IMR-90 (cell line): ENCODE measurements around the gene GPR108. TPM values are rescaled to one million over a fixed set of nuclear protein-coding genes. Genes with fewer than 3 reads are reported as not detected.

Experiments used
- ATAC-seq: fragments of 200-7000 bp; cut with Tn5 transposase; 2 replicates; pipeline ENCODE4 v1.9.1; 2020; ENCODE audit warnings: low read depth, mild to moderate bottlenecking, moderate library complexity
- BruUV-seq: library from RNA; stranded (reverse); fragments of 400-500 nt; replicated peaks from 2 replicates; lab custom pipeline; 2021; lab: Mats Ljungman, UMichigan
- CTCF ChIA-PET: fragments of 300-600 bp; formaldehyde crosslinking; extraction: SDS; loops from one replicate; lab custom pipeline; 2021; ENCODE audit warnings: antibody characterized with exemption; lab: Yijun Ruan, JAX
- POLR2A ChIA-PET: fragments of 300-600 bp; sonication (Branson Sonifier 250); formaldehyde crosslinking; loops from one replicate; lab custom pipeline; 2022; ENCODE audit warnings: antibody characterized with exemption; ENCODE audit not compliant: unreplicated experiment; lab: Charles Lee
- DNase-seq: peaks from one replicate; pipeline ENCODE4 v3.0.0; 2013
- H2AFZ ChIP-seq: replicated peaks from 2 replicates; pipeline ENCODE3; 2013; ENCODE audit warnings: low read length, mild to moderate bottlenecking; ENCODE audit not compliant: poor library complexity
- H2AK5ac ChIP-seq: 2 replicates; pipeline ENCODE4 v1.6.1; 2013; ENCODE audit warnings: low read depth, low read length, inconsistent platforms
- H2AK9ac ChIP-seq: replicated peaks from 2 replicates; pipeline ENCODE3; 2013; ENCODE audit warnings: mild to moderate bottlenecking, low read depth, low read length, moderate library complexity; ENCODE audit not compliant: poor library complexity
- H2BK120ac ChIP-seq: 2 replicates; pipeline ENCODE4 v1.6.1; 2013; ENCODE audit warnings: low read depth, low read length, inconsistent platforms
- H2BK15ac ChIP-seq: 3 replicates; pipeline ENCODE4 v1.6.1; 2013; ENCODE audit warnings: low read depth, low read length, inconsistent platforms
- H2BK20ac ChIP-seq: 2 replicates; pipeline ENCODE4 v1.6.1; 2013; ENCODE audit warnings: low read depth, mild to moderate bottlenecking, inconsistent platforms, low read length, moderate library complexity
- H2BK5ac ChIP-seq: 2 replicates; pipeline ENCODE4 v1.6.1; 2013; ENCODE audit warnings: mild to moderate bottlenecking, low read depth, low read length, inconsistent platforms; ENCODE audit not compliant: poor library complexity, severe bottlenecking
- H3K14ac ChIP-seq: replicated peaks from 2 replicates; pipeline ENCODE4 v1.6.1; 2013; ENCODE audit warnings: low read depth, low read length, inconsistent platforms
- H3K18ac ChIP-seq: 2 replicates; pipeline ENCODE4 v1.6.1; 2013; ENCODE audit warnings: low read depth, low read length, control low read depth
- H3K23ac ChIP-seq: 2 replicates; pipeline ENCODE4 v1.6.1; 2013; ENCODE audit warnings: low read depth, low read length, inconsistent platforms
- H3K27ac ChIP-seq: 2 replicates; pipeline ENCODE4 v1.5.1; 2013; ENCODE audit warnings: mild to moderate bottlenecking, control low read depth, low read length; ENCODE audit not compliant: insufficient read depth
- H3K27me3 ChIP-seq: 2 replicates; pipeline ENCODE4 v1.6.1; 2013; ENCODE audit warnings: low read length; ENCODE audit not compliant: control insufficient read depth, insufficient read depth
- H3K36me3 ChIP-seq: 2 replicates; pipeline ENCODE4 v1.6.1; 2013; ENCODE audit warnings: low read length, mixed read lengths; ENCODE audit not compliant: control insufficient read depth, insufficient read depth
- H3K4ac ChIP-seq: 2 replicates; pipeline ENCODE4 v1.6.1; 2013; ENCODE audit warnings: low read depth, low read length, inconsistent platforms
- H3K4me1 ChIP-seq: 2 replicates; pipeline ENCODE4 v1.6.1; 2013; ENCODE audit warnings: low read length, mixed read lengths; ENCODE audit not compliant: control insufficient read depth, insufficient read depth
- H3K4me2 ChIP-seq: 2 replicates; pipeline ENCODE4 v1.6.1; 2013; ENCODE audit warnings: low read depth, mild to moderate bottlenecking, control low read depth, low read length, moderate library complexity
- H3K4me3 ChIP-seq: 2 replicates; pipeline ENCODE4 v1.5.1; 2013; ENCODE audit warnings: low read depth, mild to moderate bottlenecking, control low read depth, low read length, moderate library complexity; ENCODE audit not compliant: insufficient read depth
- H3K56ac ChIP-seq: 2 replicates; pipeline ENCODE4 v1.6.1; 2013; ENCODE audit warnings: low read length, inconsistent platforms; ENCODE audit not compliant: insufficient read depth; ENCODE audit errors: extremely low read depth
- H3K79me1 ChIP-seq, 2 experiments: 2 replicates each; pipeline ENCODE4 v1.6.1; 2013; ENCODE audit warnings: low read length in 2 of 2, inconsistent platforms in 1 of 2, low read depth in 1 of 2
- H3K9ac ChIP-seq: 2 replicates; pipeline ENCODE4 v1.6.1; 2013; ENCODE audit warnings: low read depth, low read length, control low read depth
- H3K9me1 ChIP-seq: 2 replicates; pipeline ENCODE4 v1.6.1; 2013; ENCODE audit warnings: low read length, inconsistent platforms; ENCODE audit not compliant: insufficient read depth
- H3K9me3 ChIP-seq: 2 replicates; pipeline ENCODE4 v1.6.1; 2013; ENCODE audit warnings: low read length; ENCODE audit not compliant: control insufficient read depth, insufficient read depth
- H4K20me1 ChIP-seq: 2 replicates; pipeline ENCODE4 v1.6.1; 2013; ENCODE audit warnings: low read length, inconsistent platforms; ENCODE audit not compliant: insufficient read depth
- H4K5ac ChIP-seq: 2 replicates; pipeline ENCODE4 v1.6.1; 2013; ENCODE audit warnings: mild to moderate bottlenecking, low read depth, low read length, control low read depth
- H4K8ac ChIP-seq, 2 experiments: 2 replicates each; pipeline ENCODE4 v1.6.1; 2013; ENCODE audit warnings: low read depth in 2 of 2, low read length in 2 of 2, control low read depth in 1 of 2, inconsistent platforms in 1 of 2
- H4K91ac ChIP-seq: 2 replicates; pipeline ENCODE4 v1.6.1; 2013; ENCODE audit warnings: low read depth, low read length, inconsistent platforms; ENCODE audit not compliant: insufficient read depth
- FOS ChIP-seq: fragments of 150-350 bp; IDR thresholded peaks from 2 replicates; pipeline ENCODE4 v1.6.1; 2016; ENCODE audit warnings: low read depth, low read length
- NFE2L2 ChIP-seq: fragments of 150-350 bp; IDR thresholded peaks from 2 replicates; pipeline ENCODE4 v1.6.1; 2016; ENCODE audit warnings: low read depth, mild to moderate bottlenecking, low read length
- POLR2A ChIP-seq: IDR thresholded peaks from 2 replicates; pipeline ENCODE4 v1.6.1; 2012; ENCODE audit warnings: mild to moderate bottlenecking, low read depth, low read length
- WGBS, 2 experiments: methylation state at CpG; one replicate each; pipeline versions ENCODE4 v1.1.5 to v1.1.7; 2013; ENCODE audit warnings: missing lambda C conversion rate in 2 of 2; ENCODE audit not compliant: insufficient read length in 1 of 2; ENCODE audit errors: extremely low coverage in 2 of 2; 5-methylcytosine and 5-hydroxymethylcytosine counted together
- dilution Hi-C: fragments of 300-500 bp; cut with HindIII; formaldehyde crosslinking; loops from one replicate; pipeline ENCODE4 v1.14.3; 2018; ENCODE audit warnings: low sequenced_read_pairs; ENCODE audit not compliant: unreplicated experiment
- in situ Hi-C: fragments of 300-500 bp; cut with MboI; formaldehyde crosslinking; loops from 3 replicates; pipeline ENCODE4 v1.14.3; 2019; ENCODE audit warnings: low sequenced_read_pairs, inconsistent platforms, mixed read lengths
- intact Hi-C: fragments of 100-400 bp; cut with micrococcal nuclease; formaldehyde crosslinking; loops from 2 replicates; pipeline ENCODE4 v1.10.0; 2022
- polyA plus RNA-seq, 3 experiments: library from polyadenylated mRNA; depleted of rRNA; stranded (reverse); fragments of >200 nt; gene quantifications; 2 replicates each; pipeline ENCODE4 v1.2.3, GENCODE V29; 2012; ENCODE audit warnings: low replicate concordance in 1 of 3
- total RNA-seq: library from RNA; depleted of rRNA; stranded (reverse); fragments of >200 nt; gene quantifications from 2 replicates; pipeline ENCODE4 v1.2.3, GENCODE V29; 2012
- TF ChIP-seq, protein P1 (sequence below): fragments of 150-350 bp; IDR thresholded peaks from 2 replicates; pipeline ENCODE4 v1.6.1; 2017; ENCODE audit warnings: mild to moderate bottlenecking, antibody characterized with exemption, low read length, low read depth

Gene GPR108
- total and polyA plus RNA-seq, 2 of the 4 experiments (the other 2 are of a cell fraction): 28.0 to 38.9 TPM

GRCh38 chr19:6694147-6694815 is 43.1 kb downstream of the GPR108 start:
- Histone ChIP-seq H3K36me3 (no peaks in the 10 kb centered on the region), H2BK15ac (no peak overlapping the region), H2BK20ac (no peak overlapping the region), H3K56ac (no peak overlapping the region), H3K4me1 (no peaks in the 10 kb centered on the region), H3K27me3 (no peaks in the 10 kb centered on the region), H3K4ac (no peak overlapping the region), H2AK5ac (no peak overlapping the region), H3K23ac (no peak overlapping the region), H3K9me3 (peaks cover 16% of the 10 kb centered on the region; the same call in 1 of the 2 replicates), H4K5ac (no peak overlapping the region), H2AK9ac (no peak overlapping the region), H2AFZ (no peak overlapping the region), H2BK5ac (no peak overlapping the region), H4K20me1 (no peaks in the 10 kb centered on the region), H3K4me2 (no peak overlapping the region), H3K79me1 (no peaks in the 10 kb centered on the region), H3K4me3 (no peak overlapping the region), H3K14ac (no peak overlapping the region), H3K9ac (no peak overlapping the region), H3K9me1 (no peaks in the 10 kb centered on the region), H2BK120ac (no peak overlapping the region), H3K18ac (no peak overlapping the region), H3K27ac (no peak overlapping the region), H4K91ac (no peak overlapping the region), H4K8ac (no peak overlapping the region)
- TF ChIP-seq FOS (no peak), NFE2L2 (no peak), POLR2A (no peak)
- TF ChIP-seq, protein P1, sequence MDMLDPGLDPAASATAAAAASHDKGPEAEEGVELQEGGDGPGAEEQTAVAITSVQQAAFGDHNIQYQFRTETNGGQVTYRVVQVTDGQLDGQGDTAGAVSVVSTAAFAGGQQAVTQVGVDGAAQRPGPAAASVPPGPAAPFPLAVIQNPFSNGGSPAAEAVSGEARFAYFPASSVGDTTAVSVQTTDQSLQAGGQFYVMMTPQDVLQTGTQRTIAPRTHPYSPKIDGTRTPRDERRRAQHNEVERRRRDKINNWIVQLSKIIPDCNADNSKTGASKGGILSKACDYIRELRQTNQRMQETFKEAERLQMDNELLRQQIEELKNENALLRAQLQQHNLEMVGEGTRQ: no peak
- BruUV-seq: no TSS peak
- in situ Hi-C loops: no loop called here
- ChIA-PET CTCF (no interaction called here), POLR2A (no interaction called here)
- ATAC-seq (no peak), DNase-seq (no peak)
- dilution Hi-C loops: no loop called here
- 98% methylated on average over 6 of the region's 25 CpGs; no CpG with 5 or more reads in 1 of the 2 experiments for WGBS, 2 experiments
- intact Hi-C loops: no loop called here
